Mesenchymal stem cell (in vitro differentiated cells and primary cell): Measurements from ENCODE around the gene SLC1A2.
"Not testable (repeated sequence)": the region's sequence is repeated elsewhere in the genome, so short reads cannot be mapped to it uniquely, and the experiment has no call there.

ENCODE experiments used
- DNase-seq: peaks from one replicate; pipeline ENCODE4 v3.0.0-alpha.2; 2013
- H2AFZ ChIP-seq: one replicate; pipeline ENCODE4 v1.6.1; 2013; ENCODE audit warnings: low read depth, mild to moderate bottlenecking, control low read depth, inconsistent platforms, low read length, moderate library complexity
- H2AK5ac ChIP-seq: 2 replicates; pipeline ENCODE4 v1.6.1; 2013; ENCODE audit warnings: low read length, moderate library complexity, mild to moderate bottlenecking, inconsistent platforms; ENCODE audit not compliant: severe bottlenecking
- H2BK120ac ChIP-seq: one replicate; pipeline ENCODE4 v1.6.1; 2013; ENCODE audit warnings: low read depth, mild to moderate bottlenecking, inconsistent platforms, low read length, moderate library complexity
- H2BK12ac ChIP-seq, 2 experiments: one replicate each; pipeline ENCODE4 v1.6.1; 2013; ENCODE audit warnings: inconsistent platforms in 2 of 2, low read length in 2 of 2, mild to moderate bottlenecking in 2 of 2, moderate library complexity in 2 of 2, control low read depth in 1 of 2
- H2BK15ac ChIP-seq: one replicate; pipeline ENCODE4 v1.6.1; 2013; ENCODE audit warnings: mild to moderate bottlenecking, low read depth, inconsistent platforms; ENCODE audit not compliant: poor library complexity, severe bottlenecking
- H2BK5ac ChIP-seq: 2 replicates; pipeline ENCODE4 v1.6.1; 2013; ENCODE audit warnings: low read depth, mild to moderate bottlenecking, low read length, control low read depth, inconsistent platforms; ENCODE audit not compliant: poor library complexity, severe bottlenecking
- H3K14ac ChIP-seq, 2 experiments: one replicate each; pipeline ENCODE4 v1.6.1; 2013; ENCODE audit warnings: inconsistent platforms in 2 of 2, low read length in 2 of 2, control low read depth in 1 of 2, mild to moderate bottlenecking in 1 of 2, moderate library complexity in 1 of 2
- H3K18ac ChIP-seq, 2 experiments: one replicate each; pipeline ENCODE4 v1.6.1; 2013; ENCODE audit warnings: inconsistent platforms in 2 of 2, low read length in 2 of 2, control low read depth in 1 of 2, low read depth in 1 of 2, mild to moderate bottlenecking in 1 of 2
- H3K23ac ChIP-seq, 2 experiments: one replicate each; pipeline ENCODE4 v1.6.1; 2013; ENCODE audit warnings: inconsistent platforms in 2 of 2, low read length in 2 of 2, mild to moderate bottlenecking in 2 of 2, moderate library complexity in 2 of 2, control low read depth in 1 of 2
- H3K27ac ChIP-seq: 2 replicates; pipeline ENCODE4 v1.5.1; 2013; ENCODE audit warnings: mild to moderate bottlenecking, moderate library complexity, low read length, control low read depth, inconsistent platforms; ENCODE audit not compliant: poor library complexity, severe bottlenecking
- H3K27me3 ChIP-seq, 2 experiments: 2 replicates each; pipeline versions ENCODE4 v1.6.1 to v1.7.0; 2013; ENCODE audit warnings: low read length in 2 of 2, mild to moderate bottlenecking in 2 of 2, moderate library complexity in 2 of 2, control low read depth in 1 of 2, inconsistent platforms in 1 of 2; ENCODE audit not compliant: control insufficient read depth in 1 of 2, insufficient read depth in 1 of 2
- H3K36me3 ChIP-seq, 2 experiments: 2 replicates each; pipeline versions ENCODE4 v1.6.1 to v1.7.0; 2013; ENCODE audit warnings: low read length in 2 of 2, control low read depth in 1 of 2, inconsistent platforms in 1 of 2, low read depth in 1 of 2, mild to moderate bottlenecking in 1 of 2; ENCODE audit not compliant: insufficient read depth in 2 of 2, control insufficient read depth in 1 of 2
- H3K4ac ChIP-seq, 2 experiments: one replicate each; pipeline ENCODE4 v1.6.1; 2013; ENCODE audit warnings: inconsistent platforms in 2 of 2, low read length in 2 of 2, mild to moderate bottlenecking in 2 of 2, moderate library complexity in 2 of 2, control low read depth in 1 of 2, low read depth in 1 of 2
- H3K4me1 ChIP-seq: 2 replicates; pipeline ENCODE4 v1.6.1; 2013; ENCODE audit warnings: low read depth, low read length, control low read depth; ENCODE audit not compliant: control insufficient read depth, insufficient read depth
- H3K4me2 ChIP-seq: 2 replicates; pipeline ENCODE4 v1.6.1; 2013; ENCODE audit warnings: low read length, mild to moderate bottlenecking, inconsistent platforms; ENCODE audit not compliant: poor library complexity, severe bottlenecking
- H3K4me3 ChIP-seq, 2 experiments: 2 replicates each; pipeline versions ENCODE4 v1.5.1 to v1.7.0; 2013; ENCODE audit warnings: low read length in 2 of 2, mild to moderate bottlenecking in 2 of 2, control low read depth in 1 of 2, low read depth in 1 of 2; ENCODE audit not compliant: insufficient read depth in 1 of 2
- H3K79me1 ChIP-seq: replicated peaks from 2 replicates; pipeline ENCODE4 v1.6.1; 2013; ENCODE audit warnings: mild to moderate bottlenecking, control low read depth, low read length, inconsistent platforms; ENCODE audit not compliant: poor library complexity, severe bottlenecking
- H3K9ac ChIP-seq: 2 replicates; pipeline ENCODE4 v1.7.0; 2013; ENCODE audit warnings: mild to moderate bottlenecking, low read length, moderate library complexity
- H3K9me3 ChIP-seq: 2 replicates; pipeline ENCODE4 v1.7.0; 2013; ENCODE audit warnings: mild to moderate bottlenecking, low read length; ENCODE audit not compliant: control insufficient read depth
- H4K8ac ChIP-seq: one replicate; pipeline ENCODE4 v1.6.1; 2013; ENCODE audit warnings: inconsistent platforms, mild to moderate bottlenecking, low read length, moderate library complexity
- H4K91ac ChIP-seq: one replicate; pipeline ENCODE4 v1.6.1; 2013; ENCODE audit warnings: mild to moderate bottlenecking, low read length, inconsistent platforms
- WGBS: methylation state at CpG from one replicate; pipeline ENCODE4 v1.1.7; 2013; ENCODE audit warnings: mixed read lengths; 5-methylcytosine and 5-hydroxymethylcytosine counted together

The SLC1A2 gene

GRCh38 chr11:35226756-35227155, 192.6 kb downstream of the SLC1A2 start:
- not testable (repeated sequence) for H2BK15ac ChIP-seq, H2AK5ac ChIP-seq, H3K9me3 ChIP-seq, H4K91ac ChIP-seq, H3K79me1 ChIP-seq, H3K4me3 ChIP-seq, H3K27ac ChIP-seq, H3K4me1 ChIP-seq, H2AFZ ChIP-seq, H2BK12ac ChIP-seq, H3K23ac ChIP-seq, H3K4ac ChIP-seq, H2BK120ac ChIP-seq, H2BK5ac ChIP-seq, DNase-seq, H4K8ac ChIP-seq, H3K18ac ChIP-seq, H3K4me2 ChIP-seq, H3K14ac ChIP-seq, H3K9ac ChIP-seq, H3K27me3 ChIP-seq
- 100% methylated on average over 4 of the region's 6 CpGs for WGBS
- H3K36me3 ChIP-seq = peaks cover 28 to 100% of the 10 kb centered on the region in 2 experiments

GRCh38 chr11:35225946-35226520, 193.3 kb downstream of the SLC1A2 start:
- Histone ChIP-seq H3K27me3 (no peaks in the 10 kb centered on the region), H3K79me1 (peaks cover 12% of the 10 kb centered on the region), H2BK12ac (no peak overlapping the region), H3K9me3 (peaks cover 6% of the 10 kb centered on the region), H3K4ac (no peak overlapping the region), H2AFZ (no peak overlapping the region), H4K8ac (no peak overlapping the region), H3K36me3 (peaks cover 33 to 100% of the 10 kb centered on the region in 2 experiments), H3K9ac (no peak overlapping the region), H2BK15ac (no peak overlapping the region), H2BK120ac (no peak overlapping the region), H4K91ac (no peak overlapping the region), H3K27ac (no peak overlapping the region), H2BK5ac (no peak overlapping the region), H3K23ac (no peak overlapping the region), H3K4me1 (peaks cover 2% of the 10 kb centered on the region), H3K4me2 (no peak overlapping the region), H3K14ac (no peak overlapping the region), H3K18ac (no peak overlapping the region), H2AK5ac (no peak overlapping the region), H3K4me3 (no peak overlapping the region)
- WGBS = 63% methylated on average over 2 of the region's 3 CpGs
- no peak for DNase-seq

- Histone ChIP-seq H2BK15ac (no peak overlapping the region), H2AFZ (no peak overlapping the region), H3K27me3 (no peaks in the 10 kb centered on the region), H3K18ac (no peak overlapping the region), H2BK5ac (no peak overlapping the region), H4K91ac (no peak overlapping the region), H3K4me2 (no peak overlapping the region), H3K9me3 (no peaks in the 10 kb centered on the region), H2AK5ac (no peak overlapping the region), H3K36me3 (peaks cover 34 to 100% of the 10 kb centered on the region in 2 experiments), H3K4me1 (peaks cover 2% of the 10 kb centered on the region), H3K4ac (no peak overlapping the region), H4K8ac (no peak overlapping the region), H3K27ac (no peak overlapping the region), H3K79me1 (peaks cover 19% of the 10 kb centered on the region), H3K4me3 (no peak overlapping the region), H3K9ac (peak overlapping the region; percentile 63), H2BK120ac (no peak overlapping the region), H3K23ac (no peak overlapping the region), H3K14ac (no peak overlapping the region), H2BK12ac (no peak overlapping the region)
- peak; percentile 53 for DNase-seq
- WGBS = no CpG with 5 or more reads among the region's 1 CpG
Measured at GRCh38 chr11:35223991-35224390, 195.4 kb downstream of the SLC1A2 start.

GRCh38 chr11:35223371-35223796, 196.0 kb downstream of the SLC1A2 start:
- Histone ChIP-seq H3K27me3 (no peaks in the 10 kb centered on the region), H4K8ac (peak overlapping the region; percentile 16), H3K4me1 (peaks cover 2% of the 10 kb centered on the region), H3K23ac (no peak overlapping the region), H3K9ac (peak overlapping the region; percentile 63), H3K27ac (no peak overlapping the region), H3K79me1 (peaks cover 23% of the 10 kb centered on the region), H3K14ac (no peak overlapping the region), H3K36me3 (peaks cover 32 to 100% of the 10 kb centered on the region in 2 experiments), H3K4me3 (no peak overlapping the region), H2BK120ac (no peak overlapping the region), H2AK5ac (no peak overlapping the region), H3K9me3 (no peaks in the 10 kb centered on the region), H2BK15ac (no peak overlapping the region), H3K4me2 (no peak overlapping the region), H3K18ac (no peak overlapping the region), H2BK12ac (no peak overlapping the region), H2AFZ (no peak overlapping the region), H4K91ac (no peak overlapping the region), H2BK5ac (no peak overlapping the region), H3K4ac (no peak overlapping the region)
- WGBS = 28% methylated on average over 9 of the region's 9 CpGs
- DNase-seq = peak; percentile 89
